ENCODE data around the gene CROCC2. TPM values are rescaled to one million over a fixed set of nuclear protein-coding genes. Genes with fewer than 3 reads are reported as not detected.

The CROCC2 gene
- polyA plus RNA-seq, 1 experiment = not detected

DNA sequence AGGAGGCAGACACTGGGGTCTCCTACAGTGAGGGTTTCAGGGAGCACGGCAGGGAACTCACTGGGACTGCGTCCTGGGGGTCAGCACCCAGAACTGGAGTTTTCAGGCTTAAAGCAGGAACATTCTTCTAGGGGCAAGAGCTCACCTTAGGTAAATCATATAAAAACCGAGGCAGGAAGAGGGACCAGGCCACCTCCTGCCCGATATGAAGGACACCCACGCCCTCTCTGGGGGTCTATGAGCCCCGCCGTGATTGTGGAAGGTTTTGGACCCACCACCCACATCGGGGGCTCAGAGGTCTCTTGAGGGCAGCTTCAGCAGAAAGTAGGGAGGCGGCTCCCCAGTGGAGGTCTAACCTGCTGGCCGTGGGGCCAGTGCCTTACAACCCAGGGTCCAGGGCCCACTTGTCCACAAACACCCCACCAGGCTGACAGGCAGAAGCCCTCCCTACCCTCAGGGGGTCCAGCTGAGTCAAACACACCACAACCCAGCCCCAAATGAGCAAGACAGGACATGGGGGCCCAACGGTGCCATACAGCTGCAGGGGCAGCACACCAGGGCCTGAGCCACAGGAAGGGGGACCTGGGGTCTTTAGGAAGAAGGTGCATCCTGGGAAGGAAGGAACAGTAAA, 25.3 kb downstream of the CROCC2 start:
- TF ChIP-seq, protein P1, sequence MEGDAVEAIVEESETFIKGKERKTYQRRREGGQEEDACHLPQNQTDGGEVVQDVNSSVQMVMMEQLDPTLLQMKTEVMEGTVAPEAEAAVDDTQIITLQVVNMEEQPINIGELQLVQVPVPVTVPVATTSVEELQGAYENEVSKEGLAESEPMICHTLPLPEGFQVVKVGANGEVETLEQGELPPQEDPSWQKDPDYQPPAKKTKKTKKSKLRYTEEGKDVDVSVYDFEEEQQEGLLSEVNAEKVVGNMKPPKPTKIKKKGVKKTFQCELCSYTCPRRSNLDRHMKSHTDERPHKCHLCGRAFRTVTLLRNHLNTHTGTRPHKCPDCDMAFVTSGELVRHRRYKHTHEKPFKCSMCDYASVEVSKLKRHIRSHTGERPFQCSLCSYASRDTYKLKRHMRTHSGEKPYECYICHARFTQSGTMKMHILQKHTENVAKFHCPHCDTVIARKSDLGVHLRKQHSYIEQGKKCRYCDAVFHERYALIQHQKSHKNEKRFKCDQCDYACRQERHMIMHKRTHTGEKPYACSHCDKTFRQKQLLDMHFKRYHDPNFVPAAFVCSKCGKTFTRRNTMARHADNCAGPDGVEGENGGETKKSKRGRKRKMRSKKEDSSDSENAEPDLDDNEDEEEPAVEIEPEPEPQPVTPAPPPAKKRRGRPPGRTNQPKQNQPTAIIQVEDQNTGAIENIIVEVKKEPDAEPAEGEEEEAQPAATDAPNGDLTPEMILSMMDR (IDR thresholded peaks at IDR 0.05; ENCODE audit: insufficient read depth, low read depth, low read length) = no peak
- no peak for DNase-seq (ENCODE audit: low read depth)
- CTCF ChIA-PET = no interaction called here
- Histone ChIP-seq H3K36me3 (ENCODE audit: control insufficient read depth, insufficient read depth, low read length) (no peaks in the 10 kb centered on the region), H3K4me3 (ENCODE audit: low read depth, low read length) (no peak overlapping the region), H3K27me3 (ENCODE audit: control insufficient read depth, insufficient read depth, low read length) (0 out of 2 replicates have a peak, but pooled peaks cover 2% of the 10 kb centered on the region)
- POLR2A ChIA-PET = no interaction called here

DNA sequence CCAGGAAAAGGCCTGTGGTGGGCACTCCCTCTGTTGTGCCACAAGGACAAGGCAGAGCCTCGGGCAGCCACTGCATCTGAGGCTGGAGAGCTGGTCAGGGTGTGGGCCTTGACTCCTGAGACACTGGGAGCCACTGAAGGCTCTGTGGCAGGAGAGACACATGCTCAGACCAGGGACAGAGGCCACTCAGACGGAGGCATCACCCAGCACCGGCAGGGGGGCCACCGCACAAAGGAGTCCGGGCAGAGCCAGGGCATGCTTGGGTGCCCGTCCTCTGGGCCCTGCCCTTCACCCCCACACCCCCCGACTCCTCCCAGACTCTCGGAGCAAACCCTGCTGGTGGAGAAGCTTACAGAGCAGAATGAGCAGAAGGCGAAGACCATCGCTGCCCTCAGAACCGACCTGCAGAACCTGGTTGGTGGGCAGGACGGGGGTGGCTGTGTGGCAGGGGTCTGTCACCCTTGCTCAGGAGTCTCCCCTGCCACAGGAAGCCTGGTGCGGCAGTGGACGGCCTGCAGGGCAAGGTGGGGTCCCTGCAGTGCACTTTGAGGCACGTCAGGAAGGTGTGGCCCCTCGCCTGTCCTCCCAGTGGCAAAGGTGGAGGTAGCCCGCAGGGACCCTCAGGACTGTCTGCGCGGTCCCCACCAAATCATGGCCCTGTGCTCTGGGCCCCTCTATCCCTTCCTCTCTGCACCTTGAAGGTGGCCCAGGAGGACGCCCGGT, 26.0 kb downstream of the CROCC2 start:
- no peak for DNase-seq (ENCODE audit: low read depth)
- TF ChIP-seq, protein P1 (IDR thresholded peaks at IDR 0.05; ENCODE audit: insufficient read depth, low read depth, low read length) = no peak
- H3K27me3 ChIP-seq (ENCODE audit: control insufficient read depth, insufficient read depth, low read length) = 0 out of 2 replicates have a peak, but pooled peaks cover 2% of the 10 kb centered on the region
- no peaks in the 10 kb centered on the region for H3K36me3 ChIP-seq (ENCODE audit: control insufficient read depth, insufficient read depth, low read length)
- ChIA-PET CTCF (no interaction called here), POLR2A (no interaction called here)
- H3K4me3 ChIP-seq (ENCODE audit: low read depth, low read length) = no peak overlapping the region

DNA sequence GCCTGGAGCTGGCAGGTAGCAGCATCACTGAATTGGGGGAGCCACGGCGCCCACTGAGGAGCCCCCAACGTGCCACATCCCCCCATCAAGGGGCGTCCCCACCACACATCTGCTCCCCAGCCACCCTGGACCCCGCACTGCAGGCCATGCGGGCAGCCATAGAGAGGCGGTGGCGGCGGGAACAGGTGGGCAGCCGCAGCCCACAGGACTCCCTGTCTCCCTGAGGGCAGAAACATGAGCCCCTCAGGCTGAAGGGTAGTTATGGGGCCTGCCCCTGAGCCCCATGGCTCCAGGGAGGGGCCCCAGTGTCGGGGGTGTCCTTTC, 26.6 kb downstream of the CROCC2 start:
- no peak for DNase-seq (ENCODE audit: low read depth)
- Histone ChIP-seq H3K27me3 (ENCODE audit: control insufficient read depth, insufficient read depth, low read length) (peaks cover 3% of the 10 kb centered on the region; the same call in 1 of the 2 replicates), H3K4me3 (ENCODE audit: low read depth, low read length) (no peak overlapping the region), H3K36me3 (ENCODE audit: control insufficient read depth, insufficient read depth, low read length) (no peaks in the 10 kb centered on the region)
- ChIA-PET POLR2A (no interaction called here), CTCF (no interaction called here)
- TF ChIP-seq, protein P1 (IDR thresholded peaks at IDR 0.05; ENCODE audit: insufficient read depth, low read depth, low read length) = no peak

DNA sequence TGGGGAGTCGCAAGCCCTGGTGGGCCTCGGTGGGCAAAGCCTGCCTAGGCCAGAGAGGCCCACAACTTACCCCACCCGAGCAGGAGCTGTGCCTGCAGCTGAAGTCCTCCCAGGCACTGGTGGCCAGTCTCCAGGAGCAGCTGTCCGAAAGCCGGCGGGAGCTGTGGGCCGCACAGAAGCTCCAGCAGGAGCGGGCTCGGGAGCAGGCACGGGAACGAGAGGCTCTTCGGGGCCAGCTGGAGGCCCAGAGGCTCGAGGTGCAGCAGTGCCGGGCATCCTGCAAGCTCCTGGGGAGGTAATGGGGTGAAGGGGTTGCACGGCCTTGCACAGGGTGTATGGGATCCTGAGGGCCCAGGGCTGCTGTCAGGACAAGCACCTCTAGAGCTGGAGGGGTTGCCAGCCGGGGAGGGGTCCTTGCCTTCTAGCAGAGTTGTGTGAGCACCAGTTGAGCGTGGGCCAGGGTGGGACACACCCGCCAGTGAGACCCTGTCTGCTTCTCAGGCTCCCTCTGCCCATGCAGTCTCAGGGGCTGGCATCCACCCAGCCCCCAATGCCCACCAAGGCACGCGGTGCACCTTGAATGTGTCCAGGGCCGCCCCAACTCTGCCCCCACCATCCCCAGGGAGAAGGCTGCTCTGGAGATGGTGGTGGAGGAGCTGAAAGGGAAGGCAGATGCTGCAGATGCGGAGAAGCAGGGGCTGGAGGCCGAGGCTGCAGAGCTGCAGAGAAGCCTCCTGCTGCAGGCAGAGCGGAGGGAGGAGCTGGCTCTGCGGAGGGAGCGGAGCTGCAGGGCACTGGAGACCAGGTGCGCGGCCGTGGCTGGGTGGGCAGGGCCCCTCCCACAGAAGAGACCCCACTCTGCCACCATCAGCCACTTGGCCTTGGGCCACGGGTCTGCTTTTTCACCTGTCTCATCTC, 27.2 kb downstream of the CROCC2 start:
- TF ChIP-seq, protein P1 (IDR thresholded peaks at IDR 0.05; ENCODE audit: insufficient read depth, low read depth, low read length) = no peak
- CTCF ChIA-PET = no interaction called here
- DNase-seq (ENCODE audit: low read depth) = no peak
- no peak overlapping the region for H3K4me3 ChIP-seq (ENCODE audit: low read depth, low read length)
- POLR2A ChIA-PET = no interaction called here
- H3K36me3 ChIP-seq (ENCODE audit: control insufficient read depth, insufficient read depth, low read length) = no peaks in the 10 kb centered on the region
- peaks cover 4% of the 10 kb centered on the region; the same call in 1 of the 2 replicates for H3K27me3 ChIP-seq (ENCODE audit: control insufficient read depth, insufficient read depth, low read length)
